Right cardiac atrium (tissue), 5 donors: Measurements from ENCODE around the gene TRMT1. TPM values are rescaled to one million over a fixed set of nuclear protein-coding genes. Genes with fewer than 3 reads are reported as not detected.
"Not testable (repeated sequence)": the region's sequence is repeated elsewhere in the genome, so short reads cannot be mapped to it uniquely, and the experiment has no call there.

Source experiments
- ATAC-seq, 2 donors: fragments of 200-7000 bp; cut with Tn5 transposase; one replicate each; pipeline versions ENCODE4 v1.8.0 to v1.9.1; 2020; ENCODE audit warnings: moderate library complexity in 2 of 2, mild to moderate bottlenecking in 1 of 2
- DNase-seq, 3 donors: peaks; one replicate each; pipeline ENCODE4 v3.0.0-alpha.2; 2020
- H3K27ac ChIP-seq: one replicate; pipeline ENCODE4 v1.5.1; 2013; ENCODE audit warnings: mild to moderate bottlenecking, low read length, control low read depth, moderate library complexity
- H3K27me3 ChIP-seq: one replicate; pipeline ENCODE4 v1.6.1; 2013; ENCODE audit not compliant: control insufficient read depth, insufficient read depth
- H3K4me1 ChIP-seq: one replicate; pipeline ENCODE4 v1.6.1; 2013; ENCODE audit warnings: low read length; ENCODE audit not compliant: control insufficient read depth, insufficient read depth
- H3K4me3 ChIP-seq: one replicate; pipeline ENCODE4 v1.5.1; 2013; ENCODE audit warnings: low read length, control low read depth
- H3K9me3 ChIP-seq: one replicate; pipeline ENCODE4 v1.6.1; 2013; ENCODE audit warnings: low read length; ENCODE audit not compliant: control insufficient read depth
- WGBS: extraction: QIAGEN DNeasy Blood & Tissue Kit; methylation state at CpG from one replicate; pipeline ENCODE4 v1.1.7; 2013; 5-methylcytosine and 5-hydroxymethylcytosine counted together
- intact Hi-C, 4 donors: fragments of 100-400 bp; cut with DNase I; formaldehyde crosslinking; loops; one replicate each; pipeline versions ENCODE4 v1.11.0 to v1.14.0; 2022 to 2023
- polyA plus RNA-seq: library from polyadenylated mRNA; stranded (reverse); fragments of 200-250 nt; gene quantifications from one replicate; pipeline ENCODE4 v1.2.3, GENCODE V29; 2013
- total RNA-seq, 4 donors: library from RNA; stranded (reverse); fragmentation: NEBNext Ultra II Directional; extraction: Animal tissue kit (Norgen Biotek cat#: 25700); gene quantifications; one replicate each; pipeline ENCODE4 v1.2.1, GENCODE V29; 2021
- donor health status: healthy with polysubstance abuse.
- donor health status: DM: no; HTN: yes; CAD: no.
- donor health status: DM: no; HTN: no; CAD: no.
- donor health status: DM: no; HTN: yes; CAD: no; lungs with severe emphysema.
- donor health status: DM: yes; HTN: yes; CAD: no.

The TRMT1 gene
- total and polyA plus RNA-seq, 5 donors = 14.8 to 22.2 (median 19.2) TPM

DNA sequence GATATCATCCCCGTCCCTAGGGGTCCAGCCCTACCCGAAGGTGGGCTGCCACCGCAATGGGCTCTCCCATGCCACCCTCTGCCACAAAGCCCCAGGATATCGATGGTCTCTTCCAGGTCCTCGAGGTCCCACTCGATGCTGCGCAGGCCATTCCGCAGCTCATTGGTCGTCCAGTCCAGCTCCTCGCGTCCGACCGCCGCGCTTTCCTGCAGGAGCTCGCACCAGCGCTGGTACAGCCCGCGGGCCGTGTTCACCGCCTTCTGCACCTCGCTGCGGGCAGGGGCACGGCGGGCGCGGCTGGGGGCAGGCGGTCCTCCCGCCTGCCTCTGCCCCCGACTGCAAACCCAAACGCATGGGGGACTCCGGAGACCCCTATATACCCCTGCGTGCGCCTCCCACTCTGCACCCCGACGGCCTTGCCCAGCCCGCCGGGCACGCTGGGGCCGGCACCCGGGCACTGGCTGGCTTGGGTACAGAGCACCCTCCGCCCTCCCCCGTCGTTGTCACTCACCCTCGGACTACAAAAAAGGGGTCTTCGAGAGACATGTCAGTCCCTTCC, 33.2 kb upstream of the TRMT1 start:
- no peaks in the 10 kb centered on the region for H3K9me3 ChIP-seq
- intact Hi-C loops = no loop called here
- H3K27ac ChIP-seq = peak overlapping the region; percentile 99
- under 1% methylated on average over 46 of the region's 46 CpGs for WGBS
- H3K4me3 ChIP-seq = peak overlapping the region; percentile 77
- ATAC-seq (peak; percentile 0 to 2), DNase-seq (peak; percentile 55 to 86 (median 82))
- peaks cover 4% of the 10 kb centered on the region for H3K4me1 ChIP-seq
- no peaks in the 10 kb centered on the region for H3K27me3 ChIP-seq

DNA sequence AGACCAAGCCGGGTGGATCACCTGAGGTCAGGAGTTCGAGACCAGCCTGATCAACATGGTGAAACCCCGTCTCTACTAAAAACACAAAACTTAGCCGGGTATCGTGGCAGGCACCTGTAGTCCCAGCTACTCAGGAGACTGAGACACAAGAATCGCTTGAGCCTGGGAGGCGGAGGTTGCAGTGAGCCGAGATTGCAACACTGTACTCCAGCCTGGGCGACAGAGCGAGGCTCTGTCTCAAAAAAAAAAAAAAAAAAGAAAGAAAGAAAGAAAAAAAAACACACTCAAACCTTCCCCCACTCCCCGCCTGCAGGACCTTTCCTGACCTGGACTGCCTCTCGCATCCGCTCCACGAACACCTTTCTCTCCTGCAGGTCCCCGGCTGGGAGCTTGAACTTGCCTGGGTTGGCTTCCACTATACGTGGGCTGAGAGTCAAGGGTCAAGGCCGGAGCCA, 32.7 kb upstream of the TRMT1 start:
- DNase-seq = peak in 1 of 3 donors; percentile 56
- peak overlapping the region; percentile 77 for H3K4me3 ChIP-seq
- H3K27me3 ChIP-seq, ATAC-seq, H3K9me3 ChIP-seq, H3K4me1 ChIP-seq, H3K27ac ChIP-seq, intact Hi-C loops: not testable (repeated sequence)
- WGBS = 35% methylated on average over 17 of the region's 17 CpGs

DNA sequence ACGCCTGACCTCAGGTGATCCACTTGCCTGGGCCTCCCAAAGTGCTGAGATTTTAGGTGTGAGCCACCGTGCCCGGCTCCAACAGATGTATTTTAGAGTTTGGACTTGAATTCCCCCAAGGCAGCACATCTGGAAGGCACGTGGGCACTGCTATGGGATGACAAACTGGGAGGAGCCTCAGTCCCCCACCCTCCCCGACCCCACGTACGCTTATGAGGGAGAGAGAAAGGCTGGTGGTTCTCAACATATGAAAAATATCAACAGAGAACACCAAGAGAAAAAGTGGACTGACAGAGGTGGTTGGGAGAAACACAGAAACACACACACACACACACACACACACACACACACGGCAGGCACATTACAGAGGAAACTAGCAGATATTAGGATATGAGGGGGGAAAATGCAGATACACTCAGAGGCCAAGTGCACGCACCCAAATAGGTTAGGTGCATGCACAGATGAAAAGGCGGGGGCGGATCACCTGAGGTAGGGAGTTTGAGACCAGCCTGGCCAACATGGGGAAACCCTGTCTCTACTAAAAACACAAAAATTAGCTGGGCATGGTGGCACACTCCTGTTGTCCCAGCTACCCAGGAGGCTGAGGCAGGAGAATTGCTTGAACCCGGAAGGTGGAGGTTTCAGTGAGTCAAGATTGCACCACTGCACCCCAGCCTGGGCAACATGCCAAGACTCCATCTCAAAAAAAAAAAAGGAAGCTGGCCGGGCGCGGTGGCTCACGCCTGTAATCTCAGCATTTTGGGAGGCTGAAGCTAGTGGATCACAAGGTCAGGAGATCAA, 30.4 kb upstream of the TRMT1 start:
- Histone ChIP-seq H3K9me3 (no peaks in the 10 kb centered on the region), H3K27me3 (no peaks in the 10 kb centered on the region), H3K27ac (no peak overlapping the region), H3K4me1 (peaks cover 4% of the 10 kb centered on the region), H3K4me3 (no peak overlapping the region)
- intact Hi-C loops = no loop called here
- 62% methylated on average over 16 of the region's 16 CpGs for WGBS
- ATAC-seq (no peak), DNase-seq (peak in 1 of 3 donors; percentile 73)

DNA sequence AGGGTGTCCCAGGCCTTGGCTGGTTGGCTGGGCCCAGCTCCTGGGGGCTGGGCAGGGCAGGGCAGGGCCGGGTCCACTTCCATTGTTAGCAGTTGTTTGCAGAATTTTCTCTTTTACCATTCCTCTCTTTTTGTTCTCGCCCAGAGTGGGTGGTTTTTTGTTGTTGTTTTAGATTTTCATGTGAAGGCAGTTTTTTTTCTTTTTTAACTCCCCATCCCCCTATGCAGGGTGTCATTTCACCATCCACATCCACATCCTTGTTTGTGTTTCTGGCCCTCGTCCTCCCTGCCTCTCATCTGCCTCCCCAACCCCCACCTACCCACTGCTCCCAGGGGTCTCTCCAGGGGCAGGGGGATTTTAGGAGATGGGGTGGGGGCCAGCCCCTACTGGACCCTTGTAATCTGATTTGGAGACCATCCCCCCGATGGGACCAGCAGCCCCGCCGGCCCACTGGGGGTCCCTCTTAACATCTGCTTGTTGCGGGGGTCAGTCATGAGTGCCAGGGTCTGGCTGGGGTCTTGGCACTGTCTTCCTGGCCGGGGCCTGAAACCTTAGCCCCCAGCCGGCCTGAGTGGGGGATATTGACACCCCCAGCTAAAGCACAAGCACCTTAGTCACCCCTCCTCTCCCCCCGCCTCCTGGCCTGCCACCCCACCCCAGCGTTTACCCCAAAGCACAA, 23.2 kb upstream of the TRMT1 start:
- Histone ChIP-seq H3K27me3 (no peaks in the 10 kb centered on the region), H3K4me1 (no peaks in the 10 kb centered on the region), H3K9me3 (no peaks in the 10 kb centered on the region), H3K27ac (no peak overlapping the region), H3K4me3 (no peak overlapping the region)
- DNase-seq = no peak
- no peak for ATAC-seq
- 79% methylated on average over 11 of the region's 11 CpGs for WGBS
- intact Hi-C loops = no loop called here

DNA sequence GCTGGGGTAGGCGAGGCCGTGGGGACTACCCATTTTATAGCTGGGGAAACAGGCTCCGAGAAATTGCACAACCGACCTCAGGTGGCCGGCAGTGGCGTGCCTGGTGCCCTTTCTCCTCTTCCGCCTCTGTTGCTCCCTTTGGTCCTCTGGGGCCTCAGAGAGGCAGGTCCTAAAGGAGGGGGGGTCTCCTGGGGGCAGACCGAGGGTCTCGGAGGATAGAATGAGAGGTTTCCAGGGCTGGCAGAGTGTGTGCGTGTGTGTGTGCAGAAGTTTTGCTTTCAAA, 22.3 kb upstream of the TRMT1 start:
- WGBS = 79% methylated on average over 10 of the region's 10 CpGs
- Histone ChIP-seq H3K27ac (no peak overlapping the region), H3K4me1 (no peaks in the 10 kb centered on the region), H3K9me3 (no peaks in the 10 kb centered on the region), H3K27me3 (no peaks in the 10 kb centered on the region), H3K4me3 (no peak overlapping the region)
- ATAC-seq (no peak), DNase-seq (no peak)
- intact Hi-C loops = no loop called here

GRCh38 chr19:13138171-13138915, 21.8 kb upstream of the TRMT1 start:
- Histone ChIP-seq H3K9me3 (no peaks in the 10 kb centered on the region), H3K4me3 (no peak overlapping the region), H3K27ac (no peak overlapping the region), H3K27me3 (no peaks in the 10 kb centered on the region), H3K4me1 (no peaks in the 10 kb centered on the region)
- no peak for DNase-seq
- intact Hi-C loops = no loop called here
- ATAC-seq = no peak
- WGBS = 89% methylated on average over 40 of the region's 40 CpGs

DNA sequence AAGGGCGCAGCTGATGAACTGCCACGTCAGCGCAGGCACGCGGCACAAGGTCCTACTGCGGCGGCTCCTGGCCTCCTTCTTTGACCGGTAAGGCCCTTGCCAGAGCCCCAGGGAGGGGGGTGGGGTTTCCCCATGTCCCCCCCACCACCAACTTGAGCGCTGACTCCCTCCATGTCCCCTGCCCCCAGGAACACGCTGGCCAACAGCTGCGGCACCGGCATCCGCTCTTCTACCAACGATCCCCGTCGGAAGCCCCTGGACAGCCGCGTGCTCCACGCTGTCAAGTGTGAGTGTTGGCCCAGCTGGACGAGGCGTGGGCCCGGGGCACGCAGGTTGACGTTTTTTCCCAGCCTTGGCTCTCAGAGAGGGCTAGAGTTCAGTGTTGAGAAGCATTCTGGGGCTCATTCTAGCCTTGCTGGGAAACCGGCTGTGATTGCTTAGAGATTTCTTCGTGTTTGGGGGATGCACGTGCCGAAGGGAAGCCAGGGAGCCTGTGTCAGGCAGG, 20.8 kb upstream of the TRMT1 start:
- WGBS = 92% methylated on average over 28 of the region's 28 CpGs
- intact Hi-C loops = no loop called here
- no peaks in the 10 kb centered on the region for H3K9me3 ChIP-seq
- no peak for DNase-seq
- no peak overlapping the region for H3K4me3 ChIP-seq
- H3K27ac ChIP-seq = no peak overlapping the region
- no peak for ATAC-seq
- H3K27me3 ChIP-seq = no peaks in the 10 kb centered on the region
- H3K4me1 ChIP-seq = no peaks in the 10 kb centered on the region

GRCh38 chr19:13135068-13136062, 18.8 kb upstream of the TRMT1 start:
- Histone ChIP-seq H3K27me3 (no peaks in the 10 kb centered on the region), H3K27ac (no peak overlapping the region), H3K4me3 (no peak overlapping the region), H3K9me3 (no peaks in the 10 kb centered on the region), H3K4me1 (no peaks in the 10 kb centered on the region)
- WGBS = 93% methylated on average over 60 of the region's 60 CpGs
- DNase-seq (no peak), ATAC-seq (no peak)
- intact Hi-C loops = no loop called here

GRCh38 chr19:13134626-13135025, 18.1 kb upstream of the TRMT1 start:
- ATAC-seq (peak; percentile 57 to 73), DNase-seq (no peak)
- no peak overlapping the region for H3K27ac ChIP-seq
- no peaks in the 10 kb centered on the region for H3K27me3 ChIP-seq
- intact Hi-C loops = no loop called here
- no peaks in the 10 kb centered on the region for H3K4me1 ChIP-seq
- H3K9me3 ChIP-seq = no peaks in the 10 kb centered on the region
- H3K4me3 ChIP-seq = no peak overlapping the region
- WGBS = 82% methylated on average over 3 of the region's 3 CpGs

DNA sequence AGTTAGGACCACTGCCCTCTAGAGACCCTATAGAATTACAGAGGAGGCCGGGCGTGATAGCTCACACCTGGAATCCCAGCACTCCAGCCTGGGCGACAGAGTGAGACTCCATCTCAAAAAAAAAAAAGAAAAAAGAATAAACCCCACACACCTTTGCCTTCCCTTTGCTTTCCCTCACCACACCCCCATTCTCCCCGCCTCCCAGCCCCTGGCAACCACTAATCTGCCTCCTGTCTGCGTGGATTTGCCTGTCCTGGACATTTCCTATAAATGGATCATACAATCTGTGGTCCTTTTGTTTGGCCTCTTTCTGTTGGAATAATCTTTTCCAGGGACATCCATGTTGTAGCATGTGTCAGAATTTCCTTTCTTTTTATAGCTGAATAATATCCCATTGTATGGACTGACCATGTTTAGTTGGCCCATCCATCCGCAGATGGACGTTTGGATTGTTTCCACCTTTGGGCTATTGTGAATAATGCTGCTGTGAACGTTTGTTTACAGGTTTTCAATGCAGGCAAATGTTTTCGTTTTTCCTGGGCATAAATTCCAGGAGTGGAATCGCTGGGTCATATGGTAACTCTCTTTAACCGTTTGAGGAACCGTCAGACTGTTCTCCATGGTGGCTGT, 16.8 kb upstream of the TRMT1 start:
- intact Hi-C loops = no loop called here
- Histone ChIP-seq H3K27ac (no peak overlapping the region), H3K4me3 (no peak overlapping the region), H3K4me1 (no peaks in the 10 kb centered on the region), H3K27me3 (no peaks in the 10 kb centered on the region), H3K9me3 (no peaks in the 10 kb centered on the region)
- ATAC-seq = no peak
- DNase-seq = no peak
- 67% methylated on average over 12 of the region's 12 CpGs for WGBS
